Progenitor cell of endocrine pancreas (in vitro differentiated cells): ENCODE measurements around the gene ERP27. TPM values are rescaled to one million over a fixed set of nuclear protein-coding genes. Genes with fewer than 3 reads are reported as not detected.

Experiments used
- DNase-seq: peaks from one replicate; pipeline ENCODE4 v3.0.0; 2021; ENCODE audit warnings: low spot score; ENCODE audit not compliant: unreplicated experiment
- H3K27ac Mint-ChIP-seq: 2 replicates; pipeline ENCODE4 v1.8.0; 2021; ENCODE audit warnings: mild to moderate bottlenecking, moderate library complexity, mixed read lengths
- H3K27me3 Mint-ChIP-seq: 2 replicates; pipeline ENCODE4 v1.8.0; 2021; ENCODE audit warnings: mixed read lengths
- H3K36me3 Mint-ChIP-seq: 2 replicates; pipeline ENCODE4 v1.8.0; 2022; ENCODE audit warnings: mixed read lengths; ENCODE audit not compliant: insufficient read depth
- H3K4me1 Mint-ChIP-seq: 2 replicates; pipeline ENCODE4 v1.8.0; 2021; ENCODE audit warnings: low read depth, mixed read lengths
- H3K4me3 Mint-ChIP-seq: 2 replicates; pipeline ENCODE4 v1.8.0; 2021; ENCODE audit warnings: low read depth, mild to moderate bottlenecking, moderate library complexity, mixed read lengths
- H3K9me3 Mint-ChIP-seq: 2 replicates; pipeline ENCODE4 v1.8.0; 2021; ENCODE audit warnings: low read depth, mixed read lengths
- total RNA-seq: library from RNA; stranded (reverse); gene quantifications from 2 replicates; pipeline ENCODE4 v1.2.1, GENCODE V29; 2021
- TF ChIP-seq, protein P1 (sequence below): fragments of 200-600 bp; sonication (generic); IDR thresholded peaks from one replicate; pipeline ENCODE4 v1.5.0; 2021; ENCODE audit warnings: antibody characterized with exemption, mild to moderate bottlenecking; ENCODE audit not compliant: unreplicated experiment

ERP27 gene
- total RNA-seq, 1 donor from 2014 or later: 22.8 TPM

DNA sequence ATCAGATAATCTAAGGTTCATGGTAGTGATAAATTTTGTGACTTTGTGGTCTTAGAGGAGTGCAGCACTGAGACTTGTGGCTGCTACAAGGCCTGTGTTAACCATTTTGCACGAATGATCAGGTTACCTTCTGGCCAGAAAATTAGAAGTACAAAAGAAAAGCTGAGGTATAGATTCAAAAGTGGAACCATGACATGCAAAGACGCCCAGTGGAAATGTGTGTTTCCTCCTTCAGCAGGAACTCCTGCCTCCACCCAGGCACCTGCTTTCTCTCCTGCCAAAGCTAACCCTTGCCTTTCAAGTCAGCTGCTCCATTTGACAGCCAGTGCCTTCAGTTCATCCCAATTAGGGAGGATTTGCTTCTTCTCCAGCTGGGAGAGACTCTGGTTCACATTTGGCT is 44.7 kb upstream of the ERP27 start:
- TF ChIP-seq, protein P1, sequence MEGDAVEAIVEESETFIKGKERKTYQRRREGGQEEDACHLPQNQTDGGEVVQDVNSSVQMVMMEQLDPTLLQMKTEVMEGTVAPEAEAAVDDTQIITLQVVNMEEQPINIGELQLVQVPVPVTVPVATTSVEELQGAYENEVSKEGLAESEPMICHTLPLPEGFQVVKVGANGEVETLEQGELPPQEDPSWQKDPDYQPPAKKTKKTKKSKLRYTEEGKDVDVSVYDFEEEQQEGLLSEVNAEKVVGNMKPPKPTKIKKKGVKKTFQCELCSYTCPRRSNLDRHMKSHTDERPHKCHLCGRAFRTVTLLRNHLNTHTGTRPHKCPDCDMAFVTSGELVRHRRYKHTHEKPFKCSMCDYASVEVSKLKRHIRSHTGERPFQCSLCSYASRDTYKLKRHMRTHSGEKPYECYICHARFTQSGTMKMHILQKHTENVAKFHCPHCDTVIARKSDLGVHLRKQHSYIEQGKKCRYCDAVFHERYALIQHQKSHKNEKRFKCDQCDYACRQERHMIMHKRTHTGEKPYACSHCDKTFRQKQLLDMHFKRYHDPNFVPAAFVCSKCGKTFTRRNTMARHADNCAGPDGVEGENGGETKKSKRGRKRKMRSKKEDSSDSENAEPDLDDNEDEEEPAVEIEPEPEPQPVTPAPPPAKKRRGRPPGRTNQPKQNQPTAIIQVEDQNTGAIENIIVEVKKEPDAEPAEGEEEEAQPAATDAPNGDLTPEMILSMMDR: no peak
- Mint-ChIP-seq H3K4me3 (no peak overlapping the region), H3K9me3 (peaks cover 5% of the 10 kb centered on the region), H3K4me1 (peaks cover 4% of the 10 kb centered on the region), H3K27me3 (no peaks in the 10 kb centered on the region), H3K36me3 (no peaks in the 10 kb centered on the region), H3K27ac (no peak overlapping the region)
- no peak for DNase-seq

DNA sequence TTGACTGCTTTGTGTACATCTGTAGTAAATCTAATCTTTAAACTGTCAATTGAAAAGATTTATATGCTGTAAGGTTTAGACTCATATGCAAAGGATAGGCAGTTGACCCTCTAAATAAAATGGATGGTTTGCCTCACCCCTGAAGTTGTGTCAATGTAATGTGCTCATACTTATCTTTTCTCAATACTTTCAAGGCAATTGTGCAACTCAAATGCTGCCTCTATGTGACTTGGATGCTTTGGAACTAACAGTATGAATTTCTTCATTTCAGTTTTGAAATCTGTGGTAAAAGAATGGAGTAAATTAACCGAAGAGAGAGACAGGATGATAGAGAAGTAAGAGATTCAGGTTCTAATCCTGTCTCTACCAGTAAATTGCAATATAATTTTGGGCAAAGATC is 44.2 kb upstream of the ERP27 start:
- Mint-ChIP-seq H3K4me1 (peaks cover 9% of the 10 kb centered on the region), H3K27me3 (no peaks in the 10 kb centered on the region), H3K36me3 (no peaks in the 10 kb centered on the region), H3K9me3 (peaks cover 3% of the 10 kb centered on the region), H3K4me3 (no peak overlapping the region), H3K27ac (no peak overlapping the region)
- TF ChIP-seq, protein P1: no peak
- DNase-seq: no peak

DNA sequence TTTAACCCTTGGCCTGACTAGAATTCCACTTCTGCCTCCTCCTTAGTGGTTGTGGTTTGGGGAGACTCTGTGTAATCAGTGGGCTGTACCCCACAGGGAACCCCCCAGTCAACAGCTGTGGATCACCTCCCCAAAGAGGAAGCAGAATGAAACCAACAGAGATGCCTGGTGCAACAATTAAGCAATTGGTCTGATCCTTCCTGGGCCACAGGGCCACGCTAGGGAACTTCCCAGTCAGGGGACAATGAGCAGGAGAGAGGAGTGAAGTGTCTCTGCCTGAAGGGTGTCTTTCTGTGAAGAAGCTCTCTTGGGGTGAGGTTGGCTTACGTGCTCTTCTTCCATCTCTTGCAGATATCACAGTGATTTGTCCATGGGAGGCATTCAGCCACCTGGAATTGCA is 42.7 kb upstream of the ERP27 start:
- DNase-seq: no peak
- Mint-ChIP-seq H3K27ac (no peak overlapping the region), H3K9me3 (no peaks in the 10 kb centered on the region), H3K27me3 (no peaks in the 10 kb centered on the region), H3K4me1 (peaks cover 14% of the 10 kb centered on the region), H3K36me3 (no peaks in the 10 kb centered on the region), H3K4me3 (no peak overlapping the region)
- TF ChIP-seq, protein P1: no peak

DNA sequence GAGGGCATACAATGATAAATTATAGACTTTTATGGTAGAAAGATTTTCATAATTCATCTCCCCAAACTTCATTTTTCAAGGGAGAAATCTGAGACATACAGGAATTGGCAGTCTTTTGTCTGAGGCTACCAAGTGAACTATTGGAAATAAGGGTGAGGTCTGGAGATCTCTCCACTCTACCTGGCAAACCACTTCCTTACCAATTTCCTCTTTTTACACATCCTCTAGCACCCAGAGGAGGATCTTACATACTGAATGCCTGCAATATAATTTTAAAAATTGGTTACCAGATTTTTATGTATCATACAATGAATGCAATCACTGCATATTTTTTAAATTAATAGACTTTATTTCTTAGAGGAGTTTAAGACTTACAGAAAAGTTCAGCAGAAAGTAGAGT is 41.1 kb upstream of the ERP27 start:
- DNase-seq: no peak
- no peaks in the 10 kb centered on the region for H3K36me3 Mint-ChIP-seq

DNA sequence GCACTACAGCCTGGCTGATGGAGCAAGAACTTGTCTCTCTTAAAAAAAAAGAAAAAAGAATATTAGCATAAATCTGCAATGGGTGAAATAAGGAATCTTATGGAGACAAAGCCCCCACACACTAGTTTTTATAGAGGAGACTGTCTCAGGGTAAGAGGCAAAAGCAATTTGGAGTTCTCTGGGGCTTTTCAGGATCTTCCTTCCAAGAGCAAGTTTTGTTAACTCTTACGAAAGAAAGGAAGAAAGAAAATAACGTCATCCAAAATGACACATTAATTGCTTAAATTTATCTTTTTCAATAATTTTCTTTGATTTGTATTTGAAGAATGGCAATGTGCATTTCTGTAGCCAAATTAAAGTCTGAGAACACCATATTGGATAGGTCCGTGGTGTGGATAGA is 38.3 kb upstream of the ERP27 start:
- peaks cover 5% of the 10 kb centered on the region for H3K27me3 Mint-ChIP-seq
- no peaks in the 10 kb centered on the region for H3K9me3 Mint-ChIP-seq
- TF ChIP-seq, protein P1: no peak
- no peak overlapping the region for H3K4me3 Mint-ChIP-seq
- DNase-seq: no peak
- no peak overlapping the region for H3K27ac Mint-ChIP-seq
- peaks cover 21% of the 10 kb centered on the region for H3K4me1 Mint-ChIP-seq
- no peaks in the 10 kb centered on the region for H3K36me3 Mint-ChIP-seq

More for the DNA sequence above, 41.1 kb upstream of the ERP27 start:
- TF ChIP-seq, protein P1: no peak
- Mint-ChIP-seq H3K4me1 (peaks cover 14% of the 10 kb centered on the region), H3K9me3 (no peaks in the 10 kb centered on the region), H3K27ac (no peak overlapping the region), H3K27me3 (peaks cover 2% of the 10 kb centered on the region), H3K4me3 (no peak overlapping the region)
